ENCODE data around the gene AICDA. TPM values are rescaled to one million over a fixed set of nuclear protein-coding genes. Genes with fewer than 3 reads are reported as not detected.
"Not testable (repeated sequence)": the region's sequence is repeated elsewhere in the genome, so short reads cannot be mapped to it uniquely, and the experiment has no call there.

AICDA gene
- polyA plus RNA-seq, 1 experiment: not detected

- no peaks in the 10 kb centered on the region for H3K9me3 ChIP-seq (ENCODE audit: control insufficient read depth, insufficient read depth, low read length)
- no peak for DNase-seq (ENCODE audit: low read depth, low spot score)
- no peak for TF ChIP-seq CTCF (IDR thresholded peaks at IDR 0.05; ENCODE audit: low read depth, low read length)
- no peak overlapping the region for H3K27ac ChIP-seq (ENCODE audit: low read depth, low read length)
- CTCF ChIA-PET: interaction anchor here (1.0 kb wide), 1 partner anchor 98 kb away, joined by 3 read pairs; no protein-coding TSS in a partner anchor
- H3K4me3 ChIP-seq (ENCODE audit: low read depth, low read length): no peak overlapping the region
- POLR2A ChIA-PET: no interaction called here
- H3K27me3 ChIP-seq (ENCODE audit: control insufficient read depth, insufficient read depth, low read length): no peaks in the 10 kb centered on the region
Observed at GRCh38 chr12:8639936-8640335, 27.3 kb upstream of the AICDA start.

DNA sequence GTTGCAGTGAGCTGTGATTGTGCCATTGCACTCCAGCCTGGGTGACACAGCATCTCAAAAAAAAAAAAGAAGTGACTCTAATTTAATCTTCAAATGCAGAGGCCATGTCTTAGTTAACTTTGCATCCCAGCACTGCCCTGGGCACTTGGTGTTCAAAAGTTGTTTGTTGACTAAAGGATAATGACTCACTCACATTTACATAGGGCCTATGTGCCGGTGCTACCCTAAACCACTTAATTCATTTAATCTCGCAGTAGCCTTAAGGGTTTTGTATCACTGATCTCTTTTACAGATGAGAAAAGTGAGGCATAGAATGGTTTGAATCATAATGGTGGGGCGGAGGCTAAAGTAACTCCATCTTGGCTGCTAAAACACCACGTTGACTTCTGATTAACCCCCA, 26.3 kb upstream of the AICDA start:
- TF ChIP-seq CTCF (IDR thresholded peaks at IDR 0.05; ENCODE audit: low read depth, low read length): no peak
- POLR2A ChIA-PET: no interaction called here
- CTCF ChIA-PET: no interaction called here

GRCh38 chr12:8637666-8638065, 25.0 kb upstream of the AICDA start:
- CTCF ChIA-PET: interaction anchor here (0.7 kb wide), 1 partner anchor 93 kb away, joined by 3 read pairs; no protein-coding TSS in a partner anchor
- DNase-seq (ENCODE audit: low read depth, low spot score): no peak
- no peaks in the 10 kb centered on the region for H3K27me3 ChIP-seq (ENCODE audit: control insufficient read depth, insufficient read depth, low read length)

More for the DNA sequence above, 26.3 kb upstream of the AICDA start:
- H3K4me3 ChIP-seq (ENCODE audit: low read depth, low read length): no peak overlapping the region
- H3K9me3 ChIP-seq (ENCODE audit: control insufficient read depth, insufficient read depth, low read length): no peaks in the 10 kb centered on the region; the same call in 1 of the 2 replicates
- no peak overlapping the region for H3K27ac ChIP-seq (ENCODE audit: low read depth, low read length)
- H3K27me3 ChIP-seq (ENCODE audit: control insufficient read depth, insufficient read depth, low read length): no peaks in the 10 kb centered on the region
- DNase-seq (ENCODE audit: low read depth, low spot score): no peak

GRCh38 chr12:8637244-8637643, 24.6 kb upstream of the AICDA start:
- no peak for DNase-seq (ENCODE audit: low read depth, low spot score)
- Histone ChIP-seq H3K27me3 (ENCODE audit: control insufficient read depth, insufficient read depth, low read length) (no peaks in the 10 kb centered on the region), H3K4me3 (ENCODE audit: low read depth, low read length) (no peak overlapping the region), H3K9me3 (ENCODE audit: control insufficient read depth, insufficient read depth, low read length) (no peaks in the 10 kb centered on the region; the same call in 1 of the 2 replicates), H3K27ac (ENCODE audit: low read depth, low read length) (no peak overlapping the region)
- CTCF ChIA-PET: no interaction called here
- POLR2A ChIA-PET: no interaction called here
- TF ChIP-seq CTCF (IDR thresholded peaks at IDR 0.05; ENCODE audit: low read depth, low read length): no peak

More at GRCh38 chr12:8637666-8638065, 25.0 kb upstream of the AICDA start:
- Histone ChIP-seq H3K9me3 (ENCODE audit: control insufficient read depth, insufficient read depth, low read length) (no peaks in the 10 kb centered on the region; the same call in 1 of the 2 replicates), H3K27ac (ENCODE audit: low read depth, low read length) (no peak overlapping the region), H3K4me3 (ENCODE audit: low read depth, low read length) (no peak overlapping the region)
- TF ChIP-seq CTCF (IDR thresholded peaks at IDR 0.05; ENCODE audit: low read depth, low read length): no peak
- POLR2A ChIA-PET: no interaction called here

DNA sequence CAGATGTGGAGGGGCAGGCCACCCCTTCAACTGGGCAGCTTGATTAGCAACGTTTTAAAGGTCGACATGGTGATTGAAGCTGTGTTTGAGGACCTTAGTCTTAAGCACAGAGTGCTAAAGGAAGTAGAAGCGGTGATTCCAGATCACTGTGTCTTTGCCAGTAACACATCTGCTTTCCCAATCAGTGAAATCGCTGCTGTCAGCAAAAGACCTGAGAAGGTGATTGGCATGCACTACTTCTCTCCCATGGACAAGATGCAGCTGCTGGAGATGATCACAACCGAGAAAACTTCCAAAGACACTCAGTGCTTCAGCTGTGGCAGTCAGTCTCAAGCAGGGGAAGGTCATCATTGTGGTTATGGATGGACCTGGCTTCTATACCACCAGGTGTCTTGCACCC, 23.9 kb upstream of the AICDA start:
- ChIA-PET CTCF (no interaction called here), POLR2A (no interaction called here)
- Histone ChIP-seq H3K27me3 (ENCODE audit: control insufficient read depth, insufficient read depth, low read length) (no peaks in the 10 kb centered on the region), H3K4me3 (ENCODE audit: low read depth, low read length) (no peak overlapping the region), H3K9me3 (ENCODE audit: control insufficient read depth, insufficient read depth, low read length) (no peaks in the 10 kb centered on the region; the same call in 1 of the 2 replicates), H3K27ac (ENCODE audit: low read depth, low read length) (no peak overlapping the region)
- no peak for DNase-seq (ENCODE audit: low read depth, low spot score)
- TF ChIP-seq CTCF (IDR thresholded peaks at IDR 0.05; ENCODE audit: low read depth, low read length): no peak

DNA sequence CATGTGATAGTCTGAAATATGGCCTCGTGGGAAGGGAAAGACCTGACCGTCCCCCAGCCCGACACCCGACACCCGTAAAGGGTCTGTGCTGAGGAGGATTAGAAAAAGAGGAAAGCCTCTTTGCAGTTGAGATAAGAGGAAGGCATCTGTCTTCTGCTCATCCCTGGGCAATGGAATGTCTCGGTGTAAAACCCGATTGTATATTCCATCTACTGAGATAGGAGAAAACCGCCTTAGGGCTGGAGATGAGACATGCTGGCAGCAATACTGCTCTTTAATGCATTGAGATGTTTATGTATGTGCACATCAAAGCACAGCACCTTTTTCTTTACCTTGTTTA, 23.3 kb upstream of the AICDA start:
- CTCF ChIA-PET; H3K4me3 ChIP-seq (ENCODE audit: low read depth, low read length); H3K27ac ChIP-seq (ENCODE audit: low read depth, low read length); POLR2A ChIA-PET; DNase-seq (ENCODE audit: low read depth, low spot score); H3K9me3 ChIP-seq (ENCODE audit: control insufficient read depth, insufficient read depth, low read length); H3K27me3 ChIP-seq (ENCODE audit: control insufficient read depth, insufficient read depth, low read length): not testable (repeated sequence)

- CTCF ChIA-PET: not testable (repeated sequence)
Observed at GRCh38 chr12:8635342-8636006, 22.8 kb upstream of the AICDA start.

More at GRCh38 chr12:8635342-8636006, 22.8 kb upstream of the AICDA start:
- DNase-seq (ENCODE audit: low read depth, low spot score); H3K9me3 ChIP-seq (ENCODE audit: control insufficient read depth, insufficient read depth, low read length); H3K27me3 ChIP-seq (ENCODE audit: control insufficient read depth, insufficient read depth, low read length); H3K4me3 ChIP-seq (ENCODE audit: low read depth, low read length); H3K27ac ChIP-seq (ENCODE audit: low read depth, low read length); POLR2A ChIA-PET: not testable (repeated sequence)

All from AG04450 (cell line).